Stimulated activated naive CD8-positive, alpha-beta T cell treated with anti-CD3 and anti-CD28 coated beads, Interleukin-15, amount 100 ng/mL, for 72 hours (primary cell): ENCODE results near the gene DPF3.
A peak's percentile ranks its signal among the peaks of the same experiment; 100 is the strongest.
"Not testable (repeated sequence)": the region's sequence is repeated elsewhere in the genome, so short reads cannot be mapped to it uniquely, and the experiment has no call there.

Experiments used
- ATAC-seq: fragments of 150-1000 bp; cut with Tn5 transposase; 2 replicates; pipeline ENCODE4 v1.10.0; 2021; ENCODE audit warnings: mild to moderate bottlenecking, moderate library complexity
- DNase-seq, 2 donors: peaks; one replicate each; pipeline ENCODE4 v3.0.0; 2021 to 2022
- H3K27ac Mint-ChIP-seq, 2 donors: one replicate each; pipeline ENCODE4 v1.8.0; 2022; ENCODE audit warnings: mild to moderate bottlenecking in 2 of 2, mixed read lengths in 2 of 2, moderate library complexity in 2 of 2
- H3K27me3 Mint-ChIP-seq: one replicate; pipeline ENCODE4 v1.8.0; 2022; ENCODE audit warnings: mixed read lengths
- H3K4me1 Mint-ChIP-seq: one replicate; pipeline ENCODE4 v1.8.0; 2022; ENCODE audit warnings: mild to moderate bottlenecking, mixed read lengths
- H3K4me3 Mint-ChIP-seq, 2 donors: one replicate each; pipeline ENCODE4 v1.8.0; 2022; ENCODE audit warnings: mild to moderate bottlenecking in 2 of 2, mixed read lengths in 2 of 2, moderate library complexity in 1 of 2
- H3K9me3 Mint-ChIP-seq, 2 donors: one replicate each; pipeline ENCODE4 v1.8.0; 2022; ENCODE audit warnings: mixed read lengths in 2 of 2

The DPF3 gene

GRCh38 chr14:72766296-72766695 is 127.6 kb downstream of the DPF3 start:
- no peak for ATAC-seq

GRCh38 chr14:72763892-72764291 is 130.0 kb downstream of the DPF3 start:
- Mint-ChIP-seq H3K9me3 (peaks cover 34 to 36% of the 10 kb centered on the region in 2 donors), H3K27me3 (no peaks in the 10 kb centered on the region), H3K27ac (no peak overlapping the region), H3K4me3 (no peak overlapping the region), H3K4me1 (no peaks in the 10 kb centered on the region)
- DNase-seq: no peak
- no peak for ATAC-seq

More at GRCh38 chr14:72766296-72766695, 127.6 kb downstream of the DPF3 start:
- H3K27me3 Mint-ChIP-seq: no peaks in the 10 kb centered on the region
- H3K4me1 Mint-ChIP-seq: no peaks in the 10 kb centered on the region
- H3K27ac Mint-ChIP-seq: no peak overlapping the region
- DNase-seq: no peak
- peaks cover 16 to 19% of the 10 kb centered on the region in 2 donors for H3K9me3 Mint-ChIP-seq
- no peak overlapping the region for H3K4me3 Mint-ChIP-seq

GRCh38 chr14:72759670-72760069 is 134.2 kb downstream of the DPF3 start:
- Mint-ChIP-seq H3K27me3 (no peaks in the 10 kb centered on the region), H3K4me3 (no peak overlapping the region), H3K4me1 (no peaks in the 10 kb centered on the region), H3K27ac (no peak overlapping the region), H3K9me3 (peaks cover 39 to 50% of the 10 kb centered on the region in 2 donors)
- no peak for ATAC-seq
- DNase-seq: no peak

- Mint-ChIP-seq H3K27ac (no peak overlapping the region), H3K4me1 (no peaks in the 10 kb centered on the region), H3K4me3 (no peak overlapping the region), H3K27me3 (no peaks in the 10 kb centered on the region), H3K9me3 (peaks cover 39 to 50% of the 10 kb centered on the region in 2 donors)
- no peak for DNase-seq
- no peak for ATAC-seq
These were observed 134.9 kb downstream of the DPF3 start for GRCh38 chr14:72758993-72759392.

- DNase-seq: no peak
- Mint-ChIP-seq H3K9me3 (peaks cover 39 to 50% of the 10 kb centered on the region in 2 donors), H3K4me3 (no peak overlapping the region)
These were observed 135.5 kb downstream of the DPF3 start for GRCh38 chr14:72758420-72758819.

GRCh38 chr14:72756967-72757366 is 136.9 kb downstream of the DPF3 start:
- peaks cover 39 to 50% of the 10 kb centered on the region in 2 donors for H3K9me3 Mint-ChIP-seq

More at GRCh38 chr14:72758420-72758819, 135.5 kb downstream of the DPF3 start:
- ATAC-seq: no peak
- Mint-ChIP-seq H3K4me1 (no peaks in the 10 kb centered on the region), H3K27me3 (no peaks in the 10 kb centered on the region), H3K27ac (no peak overlapping the region)

GRCh38 chr14:72755766-72756165 is 138.1 kb downstream of the DPF3 start:
- H3K4me1 Mint-ChIP-seq: no peaks in the 10 kb centered on the region
- no peak for ATAC-seq
- DNase-seq: no peak
- H3K27ac Mint-ChIP-seq: no peak overlapping the region
- no peaks in the 10 kb centered on the region for H3K27me3 Mint-ChIP-seq
- H3K4me3 Mint-ChIP-seq: no peak overlapping the region
- H3K9me3 Mint-ChIP-seq: peaks cover 39 to 50% of the 10 kb centered on the region in 2 donors

More at GRCh38 chr14:72756967-72757366, 136.9 kb downstream of the DPF3 start:
- Mint-ChIP-seq H3K4me1 (no peaks in the 10 kb centered on the region), H3K4me3 (no peak overlapping the region), H3K27ac (no peak overlapping the region), H3K27me3 (no peaks in the 10 kb centered on the region)
- no peak for ATAC-seq
- no peak for DNase-seq

GRCh38 chr14:72754949-72755348 is 139.0 kb downstream of the DPF3 start:
- H3K9me3 Mint-ChIP-seq: peaks cover 31 to 44% of the 10 kb centered on the region in 2 donors
- DNase-seq (no peak), ATAC-seq (no peak)
- no peaks in the 10 kb centered on the region for H3K4me1 Mint-ChIP-seq
- no peak overlapping the region for H3K4me3 Mint-ChIP-seq
- no peak overlapping the region for H3K27ac Mint-ChIP-seq
- no peaks in the 10 kb centered on the region for H3K27me3 Mint-ChIP-seq

- no peaks in the 10 kb centered on the region for H3K4me1 Mint-ChIP-seq
- no peaks in the 10 kb centered on the region for H3K27me3 Mint-ChIP-seq
- H3K9me3 Mint-ChIP-seq: peaks cover 21 to 41% of the 10 kb centered on the region in 2 donors
- no peak for ATAC-seq
- no peak for DNase-seq
- no peak overlapping the region for H3K4me3 Mint-ChIP-seq
- peak overlapping the region in 1 of 2 donors; percentile 27 for H3K27ac Mint-ChIP-seq
These were observed 140.0 kb downstream of the DPF3 start for GRCh38 chr14:72753879-72754400.

- H3K4me1 Mint-ChIP-seq: no peaks in the 10 kb centered on the region
- DNase-seq (no peak), ATAC-seq (no peak)
- H3K9me3 Mint-ChIP-seq: peaks cover 13 to 41% of the 10 kb centered on the region in 2 donors
- H3K27me3 Mint-ChIP-seq: no peaks in the 10 kb centered on the region
- H3K4me3 Mint-ChIP-seq: no peak overlapping the region
- H3K27ac Mint-ChIP-seq: peak overlapping the region in 1 of 2 donors; percentile 44
These were observed 140.7 kb downstream of the DPF3 start for GRCh38 chr14:72753044-72753710.

- H3K27ac Mint-ChIP-seq: no peak overlapping the region
- DNase-seq (no peak), ATAC-seq (no peak)
- no peaks in the 10 kb centered on the region for H3K27me3 Mint-ChIP-seq
- H3K4me3 Mint-ChIP-seq: no peak overlapping the region
- H3K4me1 Mint-ChIP-seq: no peaks in the 10 kb centered on the region
- H3K9me3 Mint-ChIP-seq: peaks cover 10 to 38% of the 10 kb centered on the region in 2 donors
These were observed 141.9 kb downstream of the DPF3 start for GRCh38 chr14:72752034-72752412.

- no peak overlapping the region for H3K27ac Mint-ChIP-seq
- peaks cover 5 to 32% of the 10 kb centered on the region in 2 donors for H3K9me3 Mint-ChIP-seq
These were observed 142.4 kb downstream of the DPF3 start for GRCh38 chr14:72751276-72752033.

GRCh38 chr14:72748921-72749320 is 145.0 kb downstream of the DPF3 start:
- H3K9me3 Mint-ChIP-seq: peaks cover 0 to 22% of the 10 kb centered on the region in 2 donors
- DNase-seq, ATAC-seq, H3K4me1 Mint-ChIP-seq, H3K27ac Mint-ChIP-seq, H3K4me3 Mint-ChIP-seq, H3K27me3 Mint-ChIP-seq: not testable (repeated sequence)

More at GRCh38 chr14:72751276-72752033, 142.4 kb downstream of the DPF3 start:
- DNase-seq (no peak), ATAC-seq (no peak)
- H3K4me1 Mint-ChIP-seq: no peaks in the 10 kb centered on the region
- H3K27me3 Mint-ChIP-seq: no peaks in the 10 kb centered on the region
- no peak overlapping the region for H3K4me3 Mint-ChIP-seq

GRCh38 chr14:72747652-72748051 is 146.2 kb downstream of the DPF3 start:
- no peak for DNase-seq
- ATAC-seq: no peak
- no peak overlapping the region for H3K27ac Mint-ChIP-seq
- no peak overlapping the region for H3K4me3 Mint-ChIP-seq
- no peaks in the 10 kb centered on the region for H3K4me1 Mint-ChIP-seq
- no peaks in the 10 kb centered on the region for H3K27me3 Mint-ChIP-seq
- H3K9me3 Mint-ChIP-seq: peaks cover 0 to 22% of the 10 kb centered on the region in 2 donors

- ATAC-seq: no peak
- H3K27me3 Mint-ChIP-seq: no peaks in the 10 kb centered on the region
These were observed 147.6 kb downstream of the DPF3 start for GRCh38 chr14:72745991-72746980.

More at GRCh38 chr14:72745991-72746980, 147.6 kb downstream of the DPF3 start:
- Mint-ChIP-seq H3K9me3 (peaks cover 0 to 22% of the 10 kb centered on the region in 2 donors), H3K4me1 (no peaks in the 10 kb centered on the region), H3K4me3 (no peak overlapping the region), H3K27ac (no peak overlapping the region)
- DNase-seq: no peak
